8988T (cell line): ENCODE measurements around the gene PRSS50.
"Not testable (repeated sequence)": the region's sequence is repeated elsewhere in the genome, so short reads cannot be mapped to it uniquely, and the experiment has no call there.

Source experiments
- DNase-seq: peaks from one replicate; pipeline ENCODE4 v3.0.0; 2011

Gene PRSS50, protein sequence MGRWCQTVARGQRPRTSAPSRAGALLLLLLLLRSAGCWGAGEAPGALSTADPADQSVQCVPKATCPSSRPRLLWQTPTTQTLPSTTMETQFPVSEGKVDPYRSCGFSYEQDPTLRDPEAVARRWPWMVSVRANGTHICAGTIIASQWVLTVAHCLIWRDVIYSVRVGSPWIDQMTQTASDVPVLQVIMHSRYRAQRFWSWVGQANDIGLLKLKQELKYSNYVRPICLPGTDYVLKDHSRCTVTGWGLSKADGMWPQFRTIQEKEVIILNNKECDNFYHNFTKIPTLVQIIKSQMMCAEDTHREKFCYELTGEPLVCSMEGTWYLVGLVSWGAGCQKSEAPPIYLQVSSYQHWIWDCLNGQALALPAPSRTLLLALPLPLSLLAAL

DNA sequence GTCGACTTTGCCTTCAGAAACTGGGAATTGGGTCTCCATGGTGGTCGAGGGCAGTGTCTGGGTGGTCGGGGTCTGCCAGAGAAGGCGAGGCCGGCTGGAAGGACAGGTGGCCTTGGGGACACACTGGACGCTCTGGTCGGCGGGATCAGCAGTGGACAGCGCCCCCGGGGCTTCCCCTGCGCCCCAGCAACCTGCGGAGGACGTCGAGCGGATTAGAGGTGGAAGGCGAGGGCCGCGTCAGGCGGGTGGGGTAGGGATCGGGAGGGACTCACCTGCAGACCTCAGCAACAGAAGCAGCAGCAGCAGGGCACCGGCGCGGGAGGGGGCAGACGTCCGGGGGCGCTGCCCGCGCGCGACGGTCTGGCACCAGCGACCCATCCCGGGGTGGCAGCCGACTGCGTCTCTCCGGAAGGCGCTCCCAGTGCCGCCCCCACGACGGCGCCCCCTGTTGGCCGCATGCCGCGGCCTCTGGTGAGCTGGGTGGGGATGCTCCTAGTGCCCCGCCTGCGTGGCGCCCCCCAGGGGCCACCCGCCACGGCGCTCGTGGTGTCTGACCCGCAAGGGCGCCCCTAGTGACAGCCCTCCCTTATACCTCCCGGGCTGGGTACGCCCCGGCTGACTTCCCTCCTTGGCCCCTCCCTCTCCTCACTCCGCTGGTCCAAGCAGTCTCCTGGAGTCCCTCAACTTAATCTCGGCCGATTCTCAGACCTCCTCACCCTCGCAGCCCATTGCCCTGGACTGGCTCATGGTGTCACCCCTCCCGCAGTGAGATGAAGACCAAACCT, at the start of gene PRSS50:
Gene PRSS50, minus strand, starts transcription at position 423 of the 785 bp plus-strand sequence. Its CDS starts 45 bp downstream, at position 378.
- DNase-seq = peak; percentile 88

DNA sequence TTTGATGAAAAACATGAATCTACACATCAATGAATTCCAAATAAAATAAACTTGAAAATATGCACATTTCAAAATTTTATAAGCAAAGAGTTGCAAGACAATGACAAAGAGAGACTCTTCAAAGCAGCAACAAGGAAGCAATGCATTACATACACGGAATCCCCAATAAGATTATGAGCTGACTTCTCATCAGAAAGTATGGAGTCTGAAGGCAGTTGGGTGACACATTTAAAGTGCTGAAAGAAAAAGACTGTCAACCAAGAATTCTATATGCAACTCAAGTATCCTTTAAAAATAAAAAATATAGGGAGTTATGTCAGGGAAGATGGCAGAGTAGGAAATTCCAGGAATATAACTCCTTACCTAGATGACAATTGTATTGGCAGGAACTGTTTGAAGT, 46.5 kb upstream of the PRSS50 start:
- DNase-seq = no peak

DNA sequence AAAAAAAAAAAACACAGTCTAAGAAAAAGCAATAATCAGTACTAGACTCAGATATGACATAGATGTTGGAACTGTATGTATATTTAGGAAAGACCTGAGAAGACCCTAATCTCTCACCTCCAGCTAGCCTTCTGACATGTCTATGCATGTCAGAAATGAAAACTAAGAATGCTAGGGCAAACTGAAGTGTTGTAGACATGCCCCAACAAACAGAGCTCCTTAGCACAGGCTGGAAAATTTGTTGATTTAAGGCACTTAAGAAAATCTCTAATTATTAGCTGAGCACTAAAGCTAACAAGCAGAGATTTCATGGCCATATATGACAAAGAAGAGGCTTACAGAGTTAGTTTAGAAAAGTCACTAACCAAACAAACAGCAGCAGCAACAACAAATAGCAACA, 45.5 kb upstream of the PRSS50 start:
- DNase-seq = no peak

DNA sequence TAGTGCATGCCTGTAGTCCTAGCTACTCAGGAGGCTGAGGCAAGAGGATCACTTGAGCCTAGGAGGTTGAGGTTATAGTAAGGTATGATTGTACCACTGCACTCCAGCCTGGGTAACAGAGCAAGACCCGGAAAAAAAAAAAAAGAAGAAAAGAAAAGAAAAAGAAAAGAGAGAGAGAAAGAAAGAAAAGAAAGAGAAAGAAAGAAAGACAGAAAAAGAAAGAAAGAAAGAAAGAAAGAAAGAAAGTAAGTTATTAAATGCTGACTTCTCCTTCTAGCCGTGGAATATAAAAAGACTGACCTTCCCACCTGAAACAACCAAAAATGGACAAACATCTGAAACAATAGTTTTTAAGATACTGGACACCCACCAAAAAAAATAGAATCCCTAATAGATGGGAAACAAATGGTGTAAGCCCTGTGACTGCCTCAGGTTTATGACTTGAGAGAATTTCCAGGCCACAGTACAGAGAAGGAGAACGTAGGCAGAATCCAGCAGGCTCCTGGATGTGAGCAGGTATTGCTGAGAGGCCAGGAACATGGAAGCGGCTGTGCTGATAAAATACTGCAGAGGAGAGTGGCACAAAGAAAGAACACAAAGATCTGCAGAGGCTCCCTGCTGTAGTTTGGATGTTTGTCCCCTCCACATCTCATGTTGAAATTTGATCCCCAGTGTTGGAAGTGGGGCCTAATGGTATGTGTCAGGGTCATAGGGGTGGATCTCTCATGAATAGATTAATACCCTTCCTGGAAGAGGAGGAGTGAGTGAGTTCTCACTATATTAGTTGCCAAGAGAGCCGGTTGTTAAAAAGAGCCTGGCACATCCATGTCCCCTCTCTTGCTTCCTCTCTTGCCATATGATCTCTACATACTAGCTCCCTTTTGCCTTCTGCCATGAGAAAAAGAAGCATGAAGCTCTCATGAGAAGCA, 41.8 kb upstream of the PRSS50 start:
- DNase-seq = no peak

DNA sequence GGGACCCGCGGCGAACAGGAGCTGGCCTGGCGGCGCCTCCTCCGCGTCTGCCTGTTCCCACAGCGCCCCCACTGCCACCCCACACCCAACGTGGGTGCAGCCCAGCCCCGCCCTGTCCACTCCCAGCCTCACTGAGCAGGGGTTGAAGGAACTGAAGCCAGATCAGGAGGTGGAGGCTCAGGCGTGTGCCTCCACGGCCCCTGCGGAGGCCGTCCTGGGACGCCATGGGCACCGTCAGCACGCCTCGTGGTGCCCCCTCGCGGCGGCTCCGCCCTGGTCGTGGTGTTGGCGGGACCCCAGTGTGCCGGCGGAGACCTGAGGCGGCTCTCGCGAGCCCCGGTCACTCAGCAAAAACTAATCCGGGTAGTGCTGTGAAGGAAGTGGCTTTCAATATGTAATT, 39.0 kb upstream of the PRSS50 start:
- DNase-seq = no peak

DNA sequence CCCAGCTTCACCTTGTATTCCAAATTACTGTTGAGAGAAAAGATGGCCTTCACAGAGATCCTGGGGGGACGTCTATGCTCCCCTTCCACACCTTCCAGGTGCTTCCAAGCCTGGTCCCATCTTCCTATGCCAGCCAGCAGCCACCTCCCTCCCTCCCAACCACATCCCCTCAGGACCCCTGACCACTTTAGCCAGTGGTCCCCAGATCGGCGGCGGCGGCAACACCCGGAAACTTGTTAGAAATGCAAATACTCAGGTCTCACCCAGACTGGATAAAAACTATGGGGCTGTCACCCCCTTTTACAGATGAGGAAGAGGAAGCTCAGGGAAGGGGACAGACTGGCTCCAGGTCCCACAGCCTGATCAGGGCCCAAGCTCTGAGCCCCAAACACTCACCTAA, 38.0 kb upstream of the PRSS50 start:
- no peak for DNase-seq

DNA sequence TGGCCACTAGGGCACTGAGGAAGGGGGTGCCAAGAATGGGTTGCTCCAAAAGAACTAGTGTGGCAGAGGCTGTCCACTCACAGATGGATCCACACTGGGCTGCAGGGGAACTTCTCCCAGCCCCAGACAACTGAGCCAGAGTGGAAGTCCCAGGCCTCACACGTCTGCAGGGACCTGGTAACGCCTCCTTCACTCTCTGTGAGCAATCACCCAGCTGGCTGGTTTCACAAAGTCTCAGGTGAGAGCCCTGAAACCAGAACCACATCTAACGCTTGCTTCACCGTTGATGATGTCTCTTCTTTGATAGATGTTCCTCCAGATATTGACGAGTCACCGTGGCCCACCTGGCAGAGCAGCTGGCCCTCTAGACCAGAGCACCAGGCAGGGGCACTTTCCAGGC, 35.5 kb upstream of the PRSS50 start:
- DNase-seq = not testable (repeated sequence)

DNA sequence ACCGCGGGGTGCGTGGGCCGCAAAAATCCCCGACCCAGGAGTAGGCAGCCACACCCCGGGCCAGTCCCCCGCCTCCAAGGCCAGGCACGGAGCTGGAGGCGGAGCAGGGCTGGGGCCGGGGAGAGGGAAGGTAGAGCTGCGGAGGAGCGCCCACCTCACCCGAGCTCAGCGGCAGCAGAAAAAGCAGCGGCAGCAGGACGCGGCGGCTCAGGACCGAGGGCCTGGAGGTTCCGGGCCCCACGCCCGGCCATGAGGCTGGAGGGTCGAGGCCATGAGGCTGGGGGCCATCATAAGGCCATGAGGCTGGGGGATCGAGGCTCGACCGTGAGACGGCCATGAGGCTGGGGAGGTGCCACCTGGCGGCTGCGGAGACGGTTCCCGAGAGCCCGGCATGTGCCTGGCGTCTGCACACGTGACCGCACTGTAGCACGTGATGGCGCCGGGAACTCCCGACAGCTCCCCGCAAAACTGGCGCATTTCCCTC, 32.9 kb upstream of the PRSS50 start:
- no peak for DNase-seq

DNA sequence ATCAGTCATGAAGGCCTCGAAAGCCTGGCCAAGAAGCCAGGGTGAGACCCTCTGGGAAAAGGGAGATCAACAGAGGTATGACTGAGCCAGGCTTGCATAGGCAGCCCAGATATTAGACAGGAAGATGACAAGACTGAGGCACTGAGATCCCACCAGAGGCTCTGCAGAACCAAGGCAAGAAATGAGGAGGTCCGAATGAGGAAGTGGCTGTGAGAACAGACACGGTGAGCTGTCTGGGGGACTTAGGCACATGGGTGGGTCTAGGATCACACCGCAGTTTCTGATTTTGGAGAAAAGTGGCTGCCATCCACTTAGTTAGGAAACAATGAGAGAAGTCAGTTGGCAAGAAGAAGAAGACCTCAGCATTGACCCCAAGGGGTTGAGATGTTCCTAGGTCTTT, 31.5 kb upstream of the PRSS50 start:
- DNase-seq = no peak

DNA sequence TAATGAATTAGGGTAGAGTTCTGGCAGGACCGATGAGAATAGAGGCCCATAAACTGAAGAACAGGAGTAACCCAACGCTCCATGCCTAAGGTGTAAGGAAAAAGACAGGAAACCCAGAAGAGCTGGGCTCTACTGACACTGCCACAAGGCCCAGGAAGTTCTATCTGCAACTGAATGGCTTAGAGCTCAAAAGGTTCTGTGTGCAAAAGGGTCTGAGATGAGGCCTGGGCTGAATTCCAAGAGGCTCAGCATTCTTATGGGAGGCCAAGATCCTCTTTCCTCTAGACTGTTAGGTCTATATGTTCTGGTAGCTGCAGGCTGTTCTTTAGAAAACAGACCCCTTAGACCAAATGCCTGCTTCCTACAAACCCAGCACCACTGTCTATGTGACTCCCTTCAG, 30.5 kb upstream of the PRSS50 start:
- DNase-seq = no peak

DNA sequence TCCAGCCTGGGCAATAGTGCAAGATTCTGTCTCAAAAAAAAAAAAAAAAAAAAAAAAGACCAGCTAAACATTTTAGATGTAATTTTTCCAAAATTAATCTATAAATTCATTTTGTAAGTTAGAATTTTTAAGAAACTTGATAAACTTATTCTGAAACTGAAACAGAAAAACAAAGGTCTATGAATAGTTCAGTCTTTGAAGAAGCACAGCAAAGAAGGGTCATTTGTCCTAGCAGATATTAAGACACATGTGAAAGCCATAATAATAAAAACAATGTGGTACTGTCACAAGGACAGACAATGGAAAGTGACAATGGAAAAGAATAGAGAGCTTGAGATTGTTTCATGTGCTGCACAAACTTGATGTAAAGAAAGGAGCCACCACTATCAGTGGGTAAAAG, 29.0 kb upstream of the PRSS50 start:
- DNase-seq = no peak

DNA sequence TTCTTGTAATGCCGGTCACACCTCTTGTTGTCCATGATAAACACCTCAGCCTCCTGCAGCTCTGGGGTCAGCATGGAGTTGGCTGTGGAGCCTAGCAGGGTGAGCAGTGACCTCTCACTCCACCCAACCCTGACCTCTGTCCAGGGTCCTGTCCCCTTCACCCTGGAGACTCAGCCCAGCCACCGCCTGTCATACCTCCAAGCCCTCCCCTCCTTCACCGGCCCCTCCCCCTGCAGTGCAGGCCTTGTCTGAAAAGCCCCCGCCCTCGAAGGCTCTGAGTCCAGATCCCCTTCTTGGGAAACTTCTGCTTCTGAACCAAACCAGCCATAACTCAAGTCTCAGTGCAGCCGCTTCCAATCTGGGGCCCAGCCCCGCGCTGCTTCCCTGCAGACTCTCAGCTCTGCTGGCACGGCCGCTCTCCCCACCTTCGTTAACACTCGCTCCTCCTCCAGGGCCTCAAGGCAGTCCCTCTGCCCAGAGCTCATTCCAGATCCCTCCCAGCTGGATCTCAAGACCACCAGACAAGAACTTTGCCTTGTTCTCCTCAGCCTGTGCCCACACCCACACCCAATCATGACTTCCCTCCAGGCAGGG, 25.4 kb upstream of the PRSS50 start:
- no peak for DNase-seq

DNA sequence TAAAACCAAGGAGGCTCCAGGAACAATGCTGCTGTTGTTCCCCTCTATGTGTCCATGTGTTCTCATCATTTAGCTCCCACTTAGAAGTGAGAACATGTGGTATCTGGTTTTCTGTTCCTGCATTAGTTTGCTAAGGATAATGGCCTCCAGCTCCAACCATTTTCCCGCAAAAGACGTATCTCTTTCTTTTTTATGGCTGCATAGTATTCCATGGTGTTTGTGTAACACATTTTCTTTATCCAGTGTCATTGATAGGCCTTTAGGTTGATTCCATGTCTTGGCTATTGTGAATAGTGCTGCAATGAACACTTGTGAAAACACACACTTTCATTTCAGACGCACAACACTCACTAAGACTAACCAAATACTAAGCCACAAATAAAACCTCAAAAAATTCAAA, 21.9 kb upstream of the PRSS50 start:
- not testable (repeated sequence) for DNase-seq

DNA sequence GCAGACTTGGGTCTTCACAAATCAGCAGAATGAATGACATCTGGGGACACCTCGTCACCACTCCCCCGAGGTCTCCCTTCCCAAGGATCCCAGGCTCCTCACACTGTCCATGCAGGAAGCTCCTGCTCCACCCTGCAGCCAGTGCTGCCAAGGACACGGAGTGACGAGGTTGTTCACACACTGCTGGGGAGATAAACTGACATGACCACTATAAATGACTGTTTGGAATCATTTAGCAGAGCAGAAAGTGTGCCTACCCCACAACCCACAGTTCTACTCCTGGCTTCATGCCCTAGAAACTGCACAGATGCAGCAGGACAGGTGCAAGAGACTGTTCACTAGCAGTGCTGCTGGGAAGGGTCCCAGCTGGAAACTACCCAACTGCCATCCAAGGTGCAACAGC, 19.7 kb upstream of the PRSS50 start:
- DNase-seq = no peak

DNA sequence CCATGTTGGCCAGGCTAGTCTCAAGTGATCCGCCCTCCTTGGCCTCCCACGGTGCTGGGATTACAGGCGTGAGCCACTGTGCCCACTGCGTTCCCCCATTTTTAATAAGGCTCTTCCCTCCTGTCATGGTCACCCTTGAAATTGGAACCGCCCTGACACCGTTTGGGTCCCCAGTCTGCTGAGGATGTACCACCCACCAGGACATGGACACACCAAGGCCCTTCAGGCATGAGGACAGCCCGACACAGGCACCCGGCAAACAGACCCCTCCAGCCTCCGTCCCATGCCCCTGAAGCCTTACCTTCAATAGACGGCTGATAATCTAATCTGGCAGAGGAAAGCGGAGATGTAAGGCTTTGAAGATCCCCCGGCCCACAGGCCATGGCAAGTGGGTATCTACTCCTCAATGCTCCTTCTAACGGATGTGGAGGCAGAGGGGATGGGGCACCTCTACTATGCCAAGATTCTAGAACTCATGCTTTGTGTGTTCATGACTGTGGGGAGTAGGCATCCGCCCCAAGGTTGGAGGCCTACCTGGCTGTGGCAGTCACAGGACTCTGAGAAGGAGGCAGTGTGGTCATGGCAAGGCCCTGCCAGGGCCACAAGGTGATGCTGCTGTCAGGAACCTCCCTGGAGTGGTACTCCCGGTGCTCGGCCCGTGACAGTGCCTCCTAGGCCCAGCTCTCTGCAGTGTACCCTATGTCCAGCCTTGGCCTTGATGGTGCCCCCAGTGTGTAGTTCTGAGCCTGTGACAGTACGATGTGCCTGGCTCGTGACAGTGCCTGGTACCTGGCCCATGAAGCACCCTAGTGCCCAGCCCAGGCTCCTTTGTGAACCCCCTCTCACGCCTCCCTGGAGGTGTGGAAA, 18.6 kb upstream of the PRSS50 start:
- no peak for DNase-seq

DNA sequence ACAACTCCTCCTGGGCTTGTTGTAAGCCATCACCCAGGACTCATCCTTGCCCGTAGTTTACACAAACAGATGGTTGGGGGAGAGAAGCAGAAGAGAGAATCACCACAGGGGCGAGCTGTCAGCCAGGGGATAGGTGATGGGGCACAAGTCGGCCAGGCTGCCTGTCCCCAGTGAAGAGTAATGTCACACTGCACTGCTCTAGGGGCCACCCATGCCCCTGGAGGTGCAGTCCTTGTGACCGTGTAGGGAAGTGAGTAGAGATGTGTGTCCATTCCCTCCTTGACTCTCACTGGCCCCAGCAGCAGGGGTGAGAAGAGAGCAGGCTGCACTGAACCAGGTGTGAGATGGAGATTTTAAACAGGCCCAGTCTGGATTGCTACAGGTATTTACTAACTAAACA, 17.1 kb upstream of the PRSS50 start:
- no peak for DNase-seq

DNA sequence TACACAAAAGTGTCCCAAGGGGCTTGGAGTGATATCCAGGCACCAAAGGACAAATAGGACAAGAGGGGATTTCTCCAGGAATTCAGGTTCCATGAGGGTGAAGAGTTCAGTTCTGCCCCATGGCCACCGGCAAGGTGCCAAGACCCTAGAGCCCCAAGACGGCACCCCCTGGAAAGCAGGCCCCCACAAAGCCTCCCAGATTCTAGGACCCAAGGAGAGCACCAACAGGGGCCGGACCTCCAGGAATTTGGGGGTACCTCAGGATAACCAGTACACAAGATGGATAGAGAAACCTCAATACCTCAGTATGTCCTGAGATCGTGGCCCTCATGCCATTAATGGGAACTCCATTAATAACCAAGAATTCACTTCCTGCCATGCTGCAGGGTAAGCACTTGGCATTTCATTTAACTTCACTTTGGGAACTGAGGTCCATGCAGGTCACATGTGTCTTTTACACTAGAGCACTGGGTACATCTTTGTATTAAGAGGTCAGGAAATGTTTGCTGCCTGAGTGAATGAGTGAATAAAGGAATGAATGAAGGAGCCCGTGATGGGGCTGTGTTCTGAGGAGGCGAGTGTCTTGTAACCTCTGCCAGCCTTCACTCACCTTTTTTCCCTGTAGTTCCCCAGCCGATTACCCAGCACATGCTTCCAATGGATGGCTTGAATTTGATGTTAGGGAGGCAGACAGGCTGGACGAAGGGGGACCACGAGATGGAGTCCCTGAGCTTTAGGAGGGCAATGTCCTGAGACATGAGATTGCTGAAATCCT, 15.5 kb upstream of the PRSS50 start:
- DNase-seq = no peak

DNA sequence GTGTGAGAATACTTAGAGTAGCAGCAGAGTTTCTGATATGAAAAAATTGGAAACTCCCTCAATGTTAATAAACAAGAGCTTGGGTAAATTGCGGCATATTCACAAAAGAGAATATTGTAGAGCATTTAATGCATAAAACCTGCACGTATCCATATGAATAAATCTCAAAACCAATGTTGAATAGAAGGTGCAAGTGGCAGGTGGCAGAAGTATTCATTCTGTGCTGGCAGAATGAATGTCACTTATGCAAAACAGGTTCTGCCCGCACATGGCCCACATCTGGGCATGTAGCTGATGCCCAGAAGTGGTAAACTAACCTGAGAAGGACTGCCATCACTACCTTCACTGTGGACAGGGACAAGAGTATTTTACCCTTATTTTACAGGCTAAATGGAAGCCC, 14.1 kb upstream of the PRSS50 start:
- no peak for DNase-seq

DNA sequence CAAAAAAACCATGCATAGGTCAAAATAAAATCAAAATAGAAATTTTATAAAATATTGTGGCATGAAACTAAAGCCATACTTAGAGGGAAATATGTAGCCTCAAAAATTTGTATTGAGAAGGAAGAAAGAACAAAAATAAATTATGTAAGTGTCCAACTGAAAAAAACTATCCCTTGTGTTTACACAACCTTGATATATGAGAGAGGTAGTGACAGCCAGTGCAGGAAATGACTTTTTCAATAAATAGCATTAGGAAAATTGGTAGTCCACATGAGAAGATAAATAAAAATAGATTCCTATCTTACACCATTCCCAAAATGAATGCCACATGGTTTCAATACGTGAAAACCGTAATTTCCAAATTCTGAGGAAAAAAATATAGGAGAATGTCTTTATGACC, 13.2 kb upstream of the PRSS50 start:
- no peak for DNase-seq

DNA sequence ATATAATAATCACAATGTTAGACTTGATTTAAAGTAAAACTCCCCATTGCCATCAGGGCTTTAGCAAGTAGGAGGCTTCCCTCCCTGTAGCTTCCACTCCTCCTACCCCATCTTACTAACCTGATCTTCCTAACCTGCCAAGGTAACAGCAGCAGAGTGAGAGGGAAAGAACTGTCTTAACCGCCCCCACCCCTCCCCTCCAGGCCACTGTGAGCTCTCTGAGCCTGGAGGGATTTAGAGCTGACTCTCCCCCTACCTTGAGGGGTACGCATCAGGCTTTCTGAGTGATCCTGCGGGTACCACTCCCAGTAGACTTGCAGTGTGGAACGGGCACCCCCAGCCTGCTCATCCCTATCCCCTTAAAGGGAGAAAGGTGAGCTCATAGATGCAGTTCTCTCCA, 11.4 kb upstream of the PRSS50 start:
- DNase-seq = no peak
